GM18508 (cell line): ENCODE results near the gene KIAA0232.

Experiments used
- ATAC-seq: cut with Tn5 transposase; IDR thresholded peaks from one replicate; pipeline ENCODE4 v1.9.1; 2021; ENCODE audit warnings: moderate number of reproducible peaks; ENCODE audit not compliant: insufficient read depth, unreplicated experiment

KIAA0232 gene

GRCh38 chr4:6932475-6932874 lies 149.9 kb downstream of the KIAA0232 start:
- no peak for ATAC-seq

DNA sequence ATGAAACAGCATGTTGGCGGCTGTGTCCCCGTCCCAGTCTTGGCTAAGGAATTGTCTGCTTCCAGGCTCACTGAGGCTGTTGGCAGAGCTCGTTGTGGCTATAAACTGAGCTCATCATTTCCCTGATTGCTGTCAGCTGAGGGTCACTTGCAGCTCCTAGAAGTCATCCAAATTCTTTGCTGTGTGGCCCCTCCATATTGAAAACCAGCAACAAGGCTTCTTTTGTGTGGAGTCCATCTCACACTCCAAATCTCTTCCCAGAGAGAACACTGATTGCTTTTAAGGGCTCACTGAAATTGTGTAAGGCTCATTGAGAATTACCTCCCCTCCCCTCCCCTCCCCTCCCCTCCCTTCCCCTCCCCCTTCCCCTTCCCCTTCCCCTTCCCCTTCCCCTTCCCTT lies 150.4 kb downstream of the KIAA0232 start:
- no peak for ATAC-seq
